ENCODE data around the gene ATG9B.
"Not testable (repeated sequence)": the region's sequence is repeated elsewhere in the genome, so short reads cannot be mapped to it uniquely, and the experiment has no call there.

ATG9B gene

GRCh38 chr7:151035026-151035717 is 10.9 kb upstream of the ATG9B start:
- H3K27me3 ChIP-seq (ENCODE audit: insufficient read depth, low read length): no peaks in the 10 kb centered on the region
- no peak overlapping the region for H2AFZ ChIP-seq (ENCODE audit: low read length, unreplicated experiment)
- H3K36me3 ChIP-seq (ENCODE audit: insufficient read depth, low read length): peaks cover 4% of the 10 kb centered on the region; the same call in 1 of the 2 replicates
- no peak overlapping the region for H3K27ac ChIP-seq (ENCODE audit: low read depth, low read length)
- no peak overlapping the region for H3K4me3 ChIP-seq (ENCODE audit: low read depth, low read length)
- no peaks in the 10 kb centered on the region for H3K79me2 ChIP-seq (ENCODE audit: control insufficient read depth, insufficient read depth, low read length, unreplicated experiment)
- H3K4me1 ChIP-seq (ENCODE audit: control insufficient read depth, insufficient read depth, low read length, unreplicated experiment): peaks cover 23% of the 10 kb centered on the region

DNA sequence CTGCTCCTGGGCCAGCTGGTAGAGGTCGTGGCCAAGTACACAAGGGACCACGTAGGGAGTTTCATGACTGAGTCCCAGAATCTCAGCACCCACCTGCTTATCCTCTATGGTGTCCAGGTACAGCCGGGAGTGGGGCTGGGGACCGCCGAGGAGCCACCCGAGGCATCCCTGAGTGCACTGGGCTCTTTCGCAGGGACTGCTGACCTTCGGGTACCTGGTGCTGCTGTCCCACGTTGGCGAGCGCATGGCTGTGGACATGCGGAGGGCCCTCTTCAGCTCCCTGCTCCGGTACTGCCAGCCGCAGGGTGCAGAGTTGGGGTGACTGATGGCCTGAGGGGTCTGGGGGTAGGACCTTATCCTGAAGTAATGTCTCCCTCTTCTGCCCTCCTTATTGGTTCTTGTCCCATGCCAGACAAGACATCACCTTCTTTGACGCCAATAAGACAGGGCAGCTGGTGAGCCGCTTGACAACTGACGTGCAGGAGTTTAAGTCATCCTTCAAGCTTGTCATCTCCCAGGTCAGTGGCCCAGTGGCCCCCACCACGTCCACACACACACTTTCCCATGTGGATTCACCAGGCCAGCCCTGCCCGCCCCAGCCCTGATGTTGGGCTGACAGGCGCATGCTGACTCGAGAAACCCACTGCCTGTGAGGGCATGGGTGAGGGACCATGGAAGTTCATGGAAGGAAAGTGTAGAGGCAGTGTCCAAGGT is 10.2 kb upstream of the ATG9B start:
- Histone ChIP-seq H3K27me3 (ENCODE audit: insufficient read depth, low read length) (no peaks in the 10 kb centered on the region), H3K27ac (ENCODE audit: low read depth, low read length) (no peak overlapping the region), H3K4me3 (ENCODE audit: low read depth, low read length) (no peak overlapping the region), H3K79me2 (ENCODE audit: control insufficient read depth, insufficient read depth, low read length, unreplicated experiment) (peaks cover 4% of the 10 kb centered on the region), H3K4me1 (ENCODE audit: control insufficient read depth, insufficient read depth, low read length, unreplicated experiment) (peaks cover 16% of the 10 kb centered on the region), H3K36me3 (ENCODE audit: insufficient read depth, low read length) (peaks cover 4% of the 10 kb centered on the region; the same call in 1 of the 2 replicates), H2AFZ (ENCODE audit: low read length, unreplicated experiment) (no peak overlapping the region)

GRCh38 chr7:151033864-151034249 is 9.6 kb upstream of the ATG9B start:
- H3K27ac ChIP-seq (ENCODE audit: low read depth, low read length): no peak overlapping the region
- peaks cover 8% of the 10 kb centered on the region for H3K79me2 ChIP-seq (ENCODE audit: control insufficient read depth, insufficient read depth, low read length, unreplicated experiment)
- H2AFZ ChIP-seq (ENCODE audit: low read length, unreplicated experiment): no peak overlapping the region
- peaks cover 16% of the 10 kb centered on the region for H3K4me1 ChIP-seq (ENCODE audit: control insufficient read depth, insufficient read depth, low read length, unreplicated experiment)
- H3K36me3 ChIP-seq (ENCODE audit: insufficient read depth, low read length): peaks cover 4% of the 10 kb centered on the region; the same call in 1 of the 2 replicates
- H3K4me3 ChIP-seq (ENCODE audit: low read depth, low read length): no peak overlapping the region
- H3K27me3 ChIP-seq (ENCODE audit: insufficient read depth, low read length): no peaks in the 10 kb centered on the region

GRCh38 chr7:151032936-151033863 is 8.9 kb upstream of the ATG9B start:
- H2AFZ ChIP-seq (ENCODE audit: low read length, unreplicated experiment): no peak overlapping the region
- peaks cover 10% of the 10 kb centered on the region for H3K4me1 ChIP-seq (ENCODE audit: control insufficient read depth, insufficient read depth, low read length, unreplicated experiment)
- H3K27me3 ChIP-seq (ENCODE audit: insufficient read depth, low read length): no peaks in the 10 kb centered on the region
- H3K36me3 ChIP-seq (ENCODE audit: insufficient read depth, low read length): peaks cover 4% of the 10 kb centered on the region; the same call in 1 of the 2 replicates
- H3K27ac ChIP-seq (ENCODE audit: low read depth, low read length): no peak overlapping the region
- no peak overlapping the region for H3K4me3 ChIP-seq (ENCODE audit: low read depth, low read length)
- H3K79me2 ChIP-seq (ENCODE audit: control insufficient read depth, insufficient read depth, low read length, unreplicated experiment): peaks cover 9% of the 10 kb centered on the region

GRCh38 chr7:151031011-151031410 is 6.7 kb upstream of the ATG9B start:
- H2AFZ ChIP-seq (ENCODE audit: low read length, unreplicated experiment): no peak overlapping the region
- peaks cover 8% of the 10 kb centered on the region for H3K4me1 ChIP-seq (ENCODE audit: control insufficient read depth, insufficient read depth, low read length, unreplicated experiment)
- no peaks in the 10 kb centered on the region for H3K27me3 ChIP-seq (ENCODE audit: insufficient read depth, low read length)
- no peak overlapping the region for H3K27ac ChIP-seq (ENCODE audit: low read depth, low read length)
- H3K79me2 ChIP-seq (ENCODE audit: control insufficient read depth, insufficient read depth, low read length, unreplicated experiment): peaks cover 9% of the 10 kb centered on the region
- H3K36me3 ChIP-seq (ENCODE audit: insufficient read depth, low read length): no peaks in the 10 kb centered on the region
- H3K4me3 ChIP-seq (ENCODE audit: low read depth, low read length): no peak overlapping the region

GRCh38 chr7:151028948-151029501 is 4.7 kb upstream of the ATG9B start:
- Histone ChIP-seq H3K27ac (ENCODE audit: low read depth, low read length) (peak overlapping the region; percentile 58), H3K27me3 (ENCODE audit: insufficient read depth, low read length) (no peaks in the 10 kb centered on the region), H3K4me3 (ENCODE audit: low read depth, low read length) (peak overlapping the region; percentile 81), H3K4me1 (ENCODE audit: control insufficient read depth, insufficient read depth, low read length, unreplicated experiment) (peaks cover 8% of the 10 kb centered on the region), H3K36me3 (ENCODE audit: insufficient read depth, low read length) (no peaks in the 10 kb centered on the region), H3K79me2 (ENCODE audit: control insufficient read depth, insufficient read depth, low read length, unreplicated experiment) (peaks cover 9% of the 10 kb centered on the region), H2AFZ (ENCODE audit: low read length, unreplicated experiment) (peak overlapping the region; percentile 51)

DNA sequence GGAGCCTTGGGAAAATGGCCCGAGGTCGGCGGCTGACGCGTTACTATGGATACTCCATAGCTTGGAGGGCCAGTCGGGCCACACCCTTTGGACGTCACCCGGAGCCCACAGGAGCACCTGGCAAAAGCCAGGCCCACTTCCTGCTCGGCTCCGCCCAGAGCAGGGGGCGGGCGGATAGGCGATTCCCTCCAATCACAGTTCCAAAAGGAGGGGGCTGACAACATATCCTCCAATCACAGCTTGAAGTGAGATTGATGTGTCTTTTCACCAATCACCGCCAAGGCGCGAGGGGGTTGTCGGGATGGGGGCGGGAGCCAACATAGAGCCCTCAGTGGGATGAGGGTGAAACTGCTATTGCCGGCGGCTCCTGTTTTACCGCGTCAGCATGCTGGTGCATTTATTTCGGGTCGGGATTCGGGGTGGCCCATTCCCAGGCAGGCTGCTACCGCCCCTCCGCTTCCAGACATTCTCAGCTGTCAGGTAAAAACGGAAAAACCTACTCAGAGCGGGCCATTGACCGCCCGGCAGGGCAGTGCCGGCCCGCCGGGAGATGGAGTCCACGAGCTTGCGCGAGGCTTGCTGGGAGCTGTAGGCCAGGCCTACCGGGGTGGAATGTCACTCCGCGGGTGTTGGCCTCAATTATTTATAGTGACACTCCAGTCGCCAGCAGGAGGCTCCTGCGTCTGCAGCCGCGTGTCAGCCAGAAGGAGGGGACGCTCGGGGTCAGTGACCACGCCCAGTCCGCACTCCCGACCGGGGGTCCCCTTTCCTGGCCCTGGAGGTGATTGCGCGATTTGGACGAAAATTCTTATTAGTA is 4.0 kb upstream of the ATG9B start, which contains the start of gene ABCB8:
Gene ABCB8 (plus strand): TSS at position 320 of the 817 bp plus-strand sequence. CDS start 66 bp downstream, at position 386.
- Histone ChIP-seq H3K27ac (ENCODE audit: low read depth, low read length) (peak within 1 kb of the TSS; percentile 58), H3K36me3 (ENCODE audit: insufficient read depth, low read length) (no peaks in the 10 kb centered on the region), H2AFZ (ENCODE audit: low read length, unreplicated experiment) (peak within 1 kb of the TSS; percentile 75), H3K4me3 (ENCODE audit: low read depth, low read length) (peak within 1 kb of the TSS; percentile 81), H3K27me3 (ENCODE audit: insufficient read depth, low read length) (no peaks in the 10 kb centered on the region), H3K4me1 (ENCODE audit: control insufficient read depth, insufficient read depth, low read length, unreplicated experiment) (peaks cover 8% of the 10 kb centered on the region), H3K79me2 (ENCODE audit: control insufficient read depth, insufficient read depth, low read length, unreplicated experiment) (peaks cover 9% of the 10 kb centered on the region)

- not testable (repeated sequence) for H3K4me1 ChIP-seq (ENCODE audit: control insufficient read depth, insufficient read depth, low read length, unreplicated experiment); H3K36me3 ChIP-seq (ENCODE audit: insufficient read depth, low read length); H3K27me3 ChIP-seq (ENCODE audit: insufficient read depth, low read length); H3K79me2 ChIP-seq (ENCODE audit: control insufficient read depth, insufficient read depth, low read length, unreplicated experiment)
- Histone ChIP-seq H3K4me3 (ENCODE audit: low read depth, low read length) (peak overlapping the region; percentile 81), H3K27ac (ENCODE audit: low read depth, low read length) (peak overlapping the region; percentile 49), H2AFZ (ENCODE audit: low read length, unreplicated experiment) (peak overlapping the region; percentile 75)
These were observed 3.4 kb upstream of the ATG9B start for GRCh38 chr7:151027728-151028130.

- not testable (repeated sequence) for H3K27ac ChIP-seq (ENCODE audit: low read depth, low read length); H3K36me3 ChIP-seq (ENCODE audit: insufficient read depth, low read length); H3K4me3 ChIP-seq (ENCODE audit: low read depth, low read length); H3K4me1 ChIP-seq (ENCODE audit: control insufficient read depth, insufficient read depth, low read length, unreplicated experiment); H3K79me2 ChIP-seq (ENCODE audit: control insufficient read depth, insufficient read depth, low read length, unreplicated experiment); H3K27me3 ChIP-seq (ENCODE audit: insufficient read depth, low read length)
- H2AFZ ChIP-seq (ENCODE audit: low read length, unreplicated experiment): peak overlapping the region; percentile 75
These were observed 2.8 kb upstream of the ATG9B start for GRCh38 chr7:151026771-151027727.
